HepG2 (cell line): ENCODE measurements around the gene ZFP36. TPM values are rescaled to one million over a fixed set of nuclear protein-coding genes. Genes with fewer than 3 reads are reported as not detected.
A peak's percentile ranks its signal among the peaks of the same experiment; 100 is the strongest.

Experiments used
- ATM ChIP-seq: fragments of 450-650 bp; IDR thresholded peaks from 2 replicates; pipeline ENCODE4 v1.7.1; 2017; ENCODE audit warnings: mild to moderate bottlenecking, borderline replicate concordance
- CREM ChIP-seq, 2 experiments: sonication (generic) in 1 of 2; formaldehyde crosslinking in 1 of 2; IDR thresholded peaks; 2 replicates each; pipeline versions ENCODE4 v1.4.0 to v1.6.1; 2016 to 2020; ENCODE audit warnings: antibody characterized with exemption in 1 of 2, mild to moderate bottlenecking in 1 of 2, missing genetic modification reagents in 1 of 2
- IRF2 ChIP-seq: IDR thresholded peaks from 2 replicates; pipeline ENCODE4 v1.6.1; 2018; ENCODE audit warnings: missing genetic modification reagents, missing compliant biosample characterization
- KMT2B ChIP-seq: IDR thresholded peaks from 2 replicates; pipeline ENCODE4 v1.6.1; 2016; ENCODE audit warnings: missing genetic modification reagents, missing compliant biosample characterization
- MEIS1 ChIP-seq: sonication (generic); formaldehyde crosslinking; IDR thresholded peaks from 2 replicates; pipeline ENCODE4 v1.9.0; 2021; ENCODE audit warnings: mild to moderate bottlenecking, missing genetic modification reagents, moderate library complexity, borderline replicate concordance
- MEIS2 ChIP-seq: sonication (generic); formaldehyde crosslinking; IDR thresholded peaks from 2 replicates; pipeline ENCODE4 v1.9.0; 2021; ENCODE audit warnings: mild to moderate bottlenecking, missing genetic modification reagents
- NAIF1 ChIP-seq: sonication (generic); formaldehyde crosslinking; IDR thresholded peaks from 2 replicates; pipeline ENCODE4 v1.5.0; 2020; ENCODE audit warnings: mild to moderate bottlenecking, missing genetic modification reagents, borderline replicate concordance
- NFIC ChIP-seq: IDR thresholded peaks from 2 replicates; pipeline ENCODE4 v1.6.1; 2012; ENCODE audit warnings: mild to moderate bottlenecking, low read length, inconsistent platforms
- POLR2A ChIP-seq, 2 experiments: IDR thresholded peaks; 2 replicates each; pipeline ENCODE4 v1.6.1; 2011; ENCODE audit warnings: low read depth in 2 of 2, low read length in 2 of 2, mild to moderate bottlenecking in 1 of 2, moderate library complexity in 1 of 2; ENCODE audit not compliant: insufficient read depth in 1 of 2
- POLR2G ChIP-seq: fragments of 200-400 bp; formaldehyde crosslinking; IDR thresholded peaks from 2 replicates; pipeline ENCODE4 v1.6.1; 2018; ENCODE audit warnings: mild to moderate bottlenecking, low read depth, low read length, moderate library complexity
- SKI ChIP-seq: fragments of 450-650 bp; IDR thresholded peaks from one replicate; pipeline ENCODE4 v1.6.1; 2018; ENCODE audit warnings: mild to moderate bottlenecking; ENCODE audit not compliant: partially characterized antibody
- SMAD3 ChIP-seq: sonication (generic); formaldehyde crosslinking; IDR thresholded peaks from 2 replicates; pipeline ENCODE4 v1.4.0; 2020; ENCODE audit warnings: missing genetic modification reagents
- STAT5B ChIP-seq: sonication (generic); formaldehyde crosslinking; IDR thresholded peaks from 2 replicates; pipeline ENCODE4 v1.4.0; 2020; ENCODE audit warnings: missing genetic modification reagents
- TEAD3 ChIP-seq: optimal IDR thresholded peaks from 2 replicates; pipeline ENCODE3; 2016; ENCODE audit warnings: borderline replicate concordance
- TRIM24 ChIP-seq: sonication (generic); formaldehyde crosslinking; IDR thresholded peaks from 2 replicates; pipeline ENCODE4 v1.8.0; 2022; ENCODE audit warnings: mild to moderate bottlenecking, missing genetic modification reagents
- ZNF235 ChIP-seq: sonication (generic); formaldehyde crosslinking; IDR thresholded peaks from 2 replicates; pipeline ENCODE4 v1.8.1; 2023; ENCODE audit warnings: mild to moderate bottlenecking, missing genetic modification reagents, borderline replicate concordance
- ZNF772 ChIP-seq: sonication (generic); formaldehyde crosslinking; IDR thresholded peaks from 2 replicates; pipeline ENCODE4 v1.5.0; 2020; ENCODE audit warnings: mild to moderate bottlenecking, missing genetic modification reagents
- polyA plus RNA-seq, 8 experiments: library from polyadenylated mRNA; depleted of rRNA in 3 of 8; stranded (reverse) in 7 of 8; unstranded in 1 of 8; fragments of >200 nt; fragmentation: Illumina TruSeq in 4 of 8; extraction: Trizol in 4 of 8; gene quantifications; 2 replicates each; pipeline versions ENCODE4 v1.2.1 to v1.2.3, GENCODE V29; 2011 to 2016; ENCODE audit warnings: low read depth in 4 of 8, missing spikeins in 1 of 8, mixed read lengths in 1 of 8; ENCODE audit not compliant: insufficient read depth in 1 of 8
- total RNA-seq, 5 experiments: library from RNA; depleted of rRNA; stranded (reverse); fragments of >200 nt; fragmentation: Illumina TruSeq; extraction: Trizol; gene quantifications; 2 replicates each; pipeline ENCODE4 v1.2.3, GENCODE V29; 2016; ENCODE audit warnings: low read depth in 1 of 5
- TF ChIP-seq, protein P1 (sequence below): sonication (generic); formaldehyde crosslinking; IDR thresholded peaks from 2 replicates; pipeline ENCODE4 v1.5.1; 2020; ENCODE audit warnings: mild to moderate bottlenecking, missing genetic modification reagents, moderate library complexity
- TF ChIP-seq, protein P2 (sequence below): IDR thresholded peaks from 2 replicates; pipeline ENCODE4 v1.6.1; 2016; ENCODE audit warnings: low read depth, borderline replicate concordance
- TF ChIP-seq, protein P3 (sequence below): IDR thresholded peaks from 2 replicates; pipeline ENCODE4 v1.6.1; 2018; ENCODE audit warnings: missing genetic modification reagents
- TF ChIP-seq, protein P4 (sequence below): sonication (generic); IDR thresholded peaks from 2 replicates; pipeline ENCODE4 v1.6.1; 2016; ENCODE audit warnings: low read depth, borderline replicate concordance
- TF ChIP-seq, protein P5 (sequence below): sonication (generic); formaldehyde crosslinking; IDR thresholded peaks from 2 replicates; pipeline ENCODE4 v1.9.0; 2021; ENCODE audit warnings: missing genetic modification reagents, borderline replicate concordance

The ZFP36 gene
- total and polyA plus RNA-seq, 2 of the 13 experiments (the other 11 are each of a cell fraction or from before 2014, with no cell fraction given), result 1.4 to 1.7 TPM

DNA sequence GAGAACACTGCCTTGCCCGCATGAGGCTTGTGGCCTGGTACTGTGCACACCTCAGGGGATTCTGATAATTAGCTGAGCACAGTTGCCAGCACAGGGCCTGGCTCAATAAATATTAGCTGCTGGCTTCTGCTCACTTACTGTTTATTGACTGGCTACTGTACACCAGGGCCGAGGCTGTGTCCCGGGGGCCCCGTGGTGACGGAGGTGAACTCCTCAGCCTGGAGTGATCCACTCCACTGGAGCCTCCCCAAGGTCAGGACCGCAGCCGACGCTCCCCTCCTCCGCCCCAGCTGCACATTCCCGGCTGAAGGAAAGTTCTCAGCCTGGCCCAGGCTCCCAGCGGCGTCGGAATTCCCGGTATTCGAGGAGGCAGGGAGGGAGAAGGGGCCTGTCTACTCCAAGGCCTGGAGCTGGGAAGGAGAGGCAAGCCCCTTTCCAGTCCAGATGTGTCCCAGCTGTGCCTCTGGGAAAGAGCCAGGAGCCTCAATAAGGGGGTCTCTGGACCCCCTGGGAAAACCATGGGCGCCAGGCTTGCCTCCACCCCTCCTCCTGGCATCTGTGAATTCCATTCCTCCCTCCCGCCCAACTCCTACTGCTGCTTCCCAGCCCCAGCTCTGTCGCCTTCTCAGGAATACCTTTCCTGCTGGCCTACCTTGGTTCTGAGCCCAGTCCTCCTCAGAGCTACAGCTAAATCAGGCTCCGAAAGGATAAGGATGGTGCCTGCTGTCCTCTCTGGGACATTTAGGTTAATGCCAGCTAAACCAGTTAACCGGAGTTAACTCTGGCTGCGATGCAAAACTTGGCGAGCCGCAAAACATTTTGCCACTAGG is 21.9 kb downstream of the ZFP36 start (continued):
- 0 out of 2 replicates have a peak, but pooled peaks have one; percentile 5 for TF ChIP-seq MEIS1
- TF ChIP-seq NFIC, result no peak
- TF ChIP-seq ZNF772 (CRISPR knock-in tag), result no peak
- peak; percentile 18 for TF ChIP-seq SKI
- no peak for TF ChIP-seq KMT2B
- TF ChIP-seq, protein P1, sequence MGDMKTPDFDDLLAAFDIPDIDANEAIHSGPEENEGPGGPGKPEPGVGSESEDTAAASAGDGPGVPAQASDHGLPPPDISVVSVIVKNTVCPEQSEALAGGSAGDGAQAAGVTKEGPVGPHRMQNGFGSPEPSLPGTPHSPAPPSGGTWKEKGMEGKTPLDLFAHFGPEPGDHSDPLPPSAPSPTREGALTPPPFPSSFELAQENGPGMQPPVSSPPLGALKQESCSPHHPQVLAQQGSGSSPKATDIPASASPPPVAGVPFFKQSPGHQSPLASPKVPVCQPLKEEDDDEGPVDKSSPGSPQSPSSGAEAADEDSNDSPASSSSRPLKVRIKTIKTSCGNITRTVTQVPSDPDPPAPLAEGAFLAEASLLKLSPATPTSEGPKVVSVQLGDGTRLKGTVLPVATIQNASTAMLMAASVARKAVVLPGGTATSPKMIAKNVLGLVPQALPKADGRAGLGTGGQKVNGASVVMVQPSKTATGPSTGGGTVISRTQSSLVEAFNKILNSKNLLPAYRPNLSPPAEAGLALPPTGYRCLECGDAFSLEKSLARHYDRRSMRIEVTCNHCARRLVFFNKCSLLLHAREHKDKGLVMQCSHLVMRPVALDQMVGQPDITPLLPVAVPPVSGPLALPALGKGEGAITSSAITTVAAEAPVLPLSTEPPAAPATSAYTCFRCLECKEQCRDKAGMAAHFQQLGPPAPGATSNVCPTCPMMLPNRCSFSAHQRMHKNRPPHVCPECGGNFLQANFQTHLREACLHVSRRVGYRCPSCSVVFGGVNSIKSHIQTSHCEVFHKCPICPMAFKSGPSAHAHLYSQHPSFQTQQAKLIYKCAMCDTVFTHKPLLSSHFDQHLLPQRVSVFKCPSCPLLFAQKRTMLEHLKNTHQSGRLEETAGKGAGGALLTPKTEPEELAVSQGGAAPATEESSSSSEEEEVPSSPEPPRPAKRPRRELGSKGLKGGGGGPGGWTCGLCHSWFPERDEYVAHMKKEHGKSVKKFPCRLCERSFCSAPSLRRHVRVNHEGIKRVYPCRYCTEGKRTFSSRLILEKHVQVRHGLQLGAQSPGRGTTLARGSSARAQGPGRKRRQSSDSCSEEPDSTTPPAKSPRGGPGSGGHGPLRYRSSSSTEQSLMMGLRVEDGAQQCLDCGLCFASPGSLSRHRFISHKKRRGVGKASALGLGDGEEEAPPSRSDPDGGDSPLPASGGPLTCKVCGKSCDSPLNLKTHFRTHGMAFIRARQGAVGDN, result peak; percentile 86
- peak; percentile 37; the same call in 1 of the 2 replicates for TF ChIP-seq CREM (IDR thresholded peaks at IDR 0.05)
- TF ChIP-seq CREM (CRISPR knock-in tag; IDR thresholded peaks at IDR 0.05), result no peak
- TF ChIP-seq, protein P2, sequence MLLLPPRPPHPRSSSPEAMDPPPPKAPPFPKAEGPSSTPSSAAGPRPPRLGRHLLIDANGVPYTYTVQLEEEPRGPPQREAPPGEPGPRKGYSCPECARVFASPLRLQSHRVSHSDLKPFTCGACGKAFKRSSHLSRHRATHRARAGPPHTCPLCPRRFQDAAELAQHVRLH (CRISPR knock-in tag), result peak; percentile 24; the same call in 1 of the 2 replicates
- TF ChIP-seq ZNF235 (CRISPR knock-in tag), result no peak
- TF ChIP-seq POLR2A (IDR thresholded peaks at IDR 0.05; ENCODE audit: insufficient read depth in 1 of 2, low read depth in 2 of 2, low read length in 2 of 2), result no peak
- TF ChIP-seq TEAD3 (CRISPR knock-in tag), result peak; percentile 94
- TF ChIP-seq IRF2 (CRISPR knock-in tag), result no peak
- 0 out of 2 replicates have a peak, but pooled peaks have one; percentile 47 for TF ChIP-seq NAIF1 (CRISPR knock-in tag)
- TF ChIP-seq TRIM24 (CRISPR knock-in tag), result no peak
- 0 out of 2 replicates have a peak, but pooled peaks have one; percentile 34 for TF ChIP-seq SMAD3
- TF ChIP-seq, protein P3, sequence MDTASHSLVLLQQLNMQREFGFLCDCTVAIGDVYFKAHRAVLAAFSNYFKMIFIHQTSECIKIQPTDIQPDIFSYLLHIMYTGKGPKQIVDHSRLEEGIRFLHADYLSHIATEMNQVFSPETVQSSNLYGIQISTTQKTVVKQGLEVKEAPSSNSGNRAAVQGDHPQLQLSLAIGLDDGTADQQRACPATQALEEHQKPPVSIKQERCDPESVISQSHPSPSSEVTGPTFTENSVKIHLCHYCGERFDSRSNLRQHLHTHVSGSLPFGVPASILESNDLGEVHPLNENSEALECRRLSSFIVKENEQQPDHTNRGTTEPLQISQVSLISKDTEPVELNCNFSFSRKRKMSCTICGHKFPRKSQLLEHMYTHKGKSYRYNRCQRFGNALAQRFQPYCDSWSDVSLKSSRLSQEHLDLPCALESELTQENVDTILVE (CRISPR knock-in tag), result 0 out of 2 replicates have a peak, but pooled peaks have one; percentile 28
- TF ChIP-seq, protein P4, sequence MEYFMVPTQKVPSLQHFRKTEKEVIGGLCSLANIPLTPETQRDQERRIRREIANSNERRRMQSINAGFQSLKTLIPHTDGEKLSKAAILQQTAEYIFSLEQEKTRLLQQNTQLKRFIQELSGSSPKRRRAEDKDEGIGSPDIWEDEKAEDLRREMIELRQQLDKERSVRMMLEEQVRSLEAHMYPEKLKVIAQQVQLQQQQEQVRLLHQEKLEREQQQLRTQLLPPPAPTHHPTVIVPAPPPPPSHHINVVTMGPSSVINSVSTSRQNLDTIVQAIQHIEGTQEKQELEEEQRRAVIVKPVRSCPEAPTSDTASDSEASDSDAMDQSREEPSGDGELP, result peak; percentile 74; the same call in 1 of the 2 replicates
- TF ChIP-seq POLR2G, result 0 out of 2 replicates have a peak, but pooled peaks have one; percentile 56
- 0 out of 2 replicates have a peak, but pooled peaks have one; percentile 62 for TF ChIP-seq MEIS2 (CRISPR knock-in tag)
- no peak for TF ChIP-seq ATM
- TF ChIP-seq, protein P5, sequence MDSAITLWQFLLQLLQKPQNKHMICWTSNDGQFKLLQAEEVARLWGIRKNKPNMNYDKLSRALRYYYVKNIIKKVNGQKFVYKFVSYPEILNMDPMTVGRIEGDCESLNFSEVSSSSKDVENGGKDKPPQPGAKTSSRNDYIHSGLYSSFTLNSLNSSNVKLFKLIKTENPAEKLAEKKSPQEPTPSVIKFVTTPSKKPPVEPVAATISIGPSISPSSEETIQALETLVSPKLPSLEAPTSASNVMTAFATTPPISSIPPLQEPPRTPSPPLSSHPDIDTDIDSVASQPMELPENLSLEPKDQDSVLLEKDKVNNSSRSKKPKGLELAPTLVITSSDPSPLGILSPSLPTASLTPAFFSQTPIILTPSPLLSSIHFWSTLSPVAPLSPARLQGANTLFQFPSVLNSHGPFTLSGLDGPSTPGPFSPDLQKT (CRISPR knock-in tag), result no peak
- no peak for TF ChIP-seq STAT5B (CRISPR knock-in tag)
